H9 (cell line): ENCODE data around the gene ABCB11. TPM values are rescaled to one million over a fixed set of nuclear protein-coding genes. Genes with fewer than 3 reads are reported as not detected.

Experiments
- DNase-seq: peaks from one replicate; pipeline ENCODE4 v3.0.0-alpha.2; 2017
- H2AFZ ChIP-seq: one replicate; pipeline ENCODE4 v1.6.1; 2013; ENCODE audit warnings: mild to moderate bottlenecking, low read length, control low read depth, moderate library complexity
- H2AK5ac ChIP-seq: 2 replicates; pipeline ENCODE4 v1.6.1; 2013; ENCODE audit warnings: low read length, control low read depth, mixed read lengths; ENCODE audit not compliant: insufficient read length
- H2BK120ac ChIP-seq: one replicate; pipeline ENCODE4 v1.6.1; 2013; ENCODE audit warnings: low read depth, mild to moderate bottlenecking, low read length, control low read depth, inconsistent platforms; ENCODE audit not compliant: poor library complexity, severe bottlenecking
- H2BK12ac ChIP-seq: 2 replicates; pipeline ENCODE4 v1.6.1; 2013; ENCODE audit warnings: low read length, control low read depth, mixed read lengths, low read depth; ENCODE audit not compliant: insufficient read length
- H2BK15ac ChIP-seq: 2 replicates; pipeline ENCODE4 v1.6.1; 2013; ENCODE audit warnings: low read depth, low read length, control low read depth
- H2BK20ac ChIP-seq: one replicate; pipeline ENCODE4 v1.6.1; 2013; ENCODE audit warnings: low read depth, mild to moderate bottlenecking, low read length, control low read depth, inconsistent platforms; ENCODE audit not compliant: poor library complexity, severe bottlenecking
- H2BK5ac ChIP-seq: 2 replicates; pipeline ENCODE4 v1.6.1; 2013; ENCODE audit warnings: low read length, control low read depth, mixed read lengths; ENCODE audit not compliant: insufficient read length
- H3K14ac ChIP-seq: 2 replicates; pipeline ENCODE4 v1.6.1; 2013; ENCODE audit warnings: low read length, control low read depth; ENCODE audit not compliant: insufficient read depth
- H3K18ac ChIP-seq: 2 replicates; pipeline ENCODE4 v1.6.1; 2013; ENCODE audit warnings: low read depth, mild to moderate bottlenecking, mixed read lengths, low read length, control low read depth; ENCODE audit not compliant: insufficient read length
- H3K23ac ChIP-seq: 2 replicates; pipeline ENCODE4 v1.6.1; 2013; ENCODE audit warnings: low read length, control low read depth, mixed read lengths, low read depth; ENCODE audit not compliant: insufficient read length
- H3K23me2 ChIP-seq: 2 replicates; pipeline ENCODE4 v1.6.1; 2013; ENCODE audit warnings: low read depth, mild to moderate bottlenecking, mixed read lengths, low read length, control low read depth; ENCODE audit not compliant: insufficient read length, poor library complexity, severe bottlenecking
- H3K27ac ChIP-seq: 2 replicates; pipeline ENCODE4 v1.5.1; 2013; ENCODE audit warnings: low read length, control low read depth, mixed read lengths, low read depth; ENCODE audit not compliant: insufficient read length
- H3K27me3 ChIP-seq: 2 replicates; pipeline ENCODE4 v1.6.1; 2013; ENCODE audit warnings: low read length, control low read depth, inconsistent platforms; ENCODE audit not compliant: insufficient read depth
- H3K4ac ChIP-seq: 2 replicates; pipeline ENCODE4 v1.6.1; 2013; ENCODE audit warnings: low read depth, mild to moderate bottlenecking, control low read depth, inconsistent platforms, low read length, moderate library complexity
- H3K4me1 ChIP-seq: 2 replicates; pipeline ENCODE4 v1.6.1; 2013; ENCODE audit warnings: low read length, control low read depth, inconsistent platforms; ENCODE audit not compliant: insufficient read depth
- H3K4me2 ChIP-seq: 2 replicates; pipeline ENCODE4 v1.6.1; 2013; ENCODE audit warnings: low read length, control low read depth, mixed read lengths; ENCODE audit not compliant: insufficient read length, insufficient read depth
- H3K56ac ChIP-seq: 2 replicates; pipeline ENCODE4 v1.6.1; 2013; ENCODE audit warnings: low read depth, mild to moderate bottlenecking, mixed read lengths, low read length, control low read depth; ENCODE audit not compliant: insufficient read length
- H3K79me1 ChIP-seq: 2 replicates; pipeline ENCODE4 v1.6.1; 2013; ENCODE audit warnings: low read depth, mild to moderate bottlenecking, moderate library complexity, low read length, control low read depth, inconsistent platforms; ENCODE audit not compliant: insufficient read depth, poor library complexity, severe bottlenecking
- H3K79me2 ChIP-seq: 2 replicates; pipeline ENCODE4 v1.6.1; 2013; ENCODE audit warnings: low read length, control low read depth, inconsistent platforms; ENCODE audit not compliant: insufficient read depth
- H3K9ac ChIP-seq: 2 replicates; pipeline ENCODE4 v1.6.1; 2013; ENCODE audit warnings: low read length, control low read depth, mixed read lengths; ENCODE audit not compliant: insufficient read length; ENCODE audit errors: extremely low read depth
- H3K9me3 ChIP-seq: one replicate; pipeline ENCODE4 v1.6.1; 2013; ENCODE audit warnings: low read depth, low read length, inconsistent platforms; ENCODE audit not compliant: control insufficient read depth
- H3T11ph ChIP-seq: one replicate; pipeline ENCODE4 v1.6.1; 2013; ENCODE audit warnings: mild to moderate bottlenecking, low read length, control low read depth, inconsistent platforms
- H4K20me1 ChIP-seq: one replicate; pipeline ENCODE4 v1.6.1; 2013; ENCODE audit not compliant: control insufficient read depth, insufficient read length, insufficient read depth
- H4K5ac ChIP-seq: 2 replicates; pipeline ENCODE4 v1.6.1; 2013; ENCODE audit warnings: low read depth, mild to moderate bottlenecking, mixed read lengths, low read length, control low read depth; ENCODE audit not compliant: insufficient read length
- H4K8ac ChIP-seq: replicated peaks from 2 replicates; pipeline ENCODE4 v1.6.1; 2013; ENCODE audit warnings: low read length, control low read depth, mixed read lengths, low read depth; ENCODE audit not compliant: insufficient read length
- H4K91ac ChIP-seq: 2 replicates; pipeline ENCODE4 v1.6.1; 2013; ENCODE audit warnings: low read depth, mild to moderate bottlenecking, moderate library complexity, mixed read lengths, low read length, control low read depth; ENCODE audit not compliant: insufficient read length
- H3K27ac Mint-ChIP-seq, 3 experiments: 2 replicates in 2 of 3; 3 replicates in 1 of 3; pipeline ENCODE4 v1.8.0; 2020 to 2021; ENCODE audit warnings: mixed read lengths in 3 of 3, mild to moderate bottlenecking in 1 of 3, moderate library complexity in 1 of 3
- H3K27me3 Mint-ChIP-seq: 2 replicates; pipeline ENCODE4 v1.8.0; 2021; ENCODE audit warnings: low read depth, mild to moderate bottlenecking, moderate library complexity, mixed read lengths
- H3K36me3 Mint-ChIP-seq, 3 experiments: 2 replicates in 2 of 3; 3 replicates in 1 of 3; pipeline ENCODE4 v1.8.0; 2020 to 2021; ENCODE audit warnings: low read depth in 3 of 3, mixed read lengths in 3 of 3; ENCODE audit not compliant: insufficient read depth in 1 of 3
- H3K4me1 Mint-ChIP-seq, 2 experiments: 2 replicates each; pipeline ENCODE4 v1.8.0; 2020; ENCODE audit warnings: mixed read lengths in 2 of 2
- H3K4me3 Mint-ChIP-seq, 2 experiments: 2 replicates in 1 of 2; 3 replicates in 1 of 2; pipeline ENCODE4 v1.8.0; 2020 to 2021; ENCODE audit warnings: mild to moderate bottlenecking in 2 of 2, mixed read lengths in 2 of 2, moderate library complexity in 1 of 2
- H3K9me3 Mint-ChIP-seq, 2 experiments: 2 replicates in 1 of 2; 3 replicates in 1 of 2; pipeline ENCODE4 v1.8.0; 2020; ENCODE audit warnings: mild to moderate bottlenecking in 2 of 2, mixed read lengths in 2 of 2, moderate library complexity in 1 of 2
- CTCF ChIP-seq: fragments of 200-600 bp; sonication (generic); conservative IDR thresholded peaks from 3 replicates; pipeline ENCODE4 v1.8.0; 2021; ENCODE audit warnings: antibody characterized with exemption, mild to moderate bottlenecking
- WGBS: extraction: QIAGEN DNeasy Blood & Tissue Kit; methylation state at CpG from one replicate; pipeline ENCODE4 v1.1.7; 2013; ENCODE audit warnings: missing lambda C conversion rate, low lambda C conversion rate, mixed read lengths; ENCODE audit not compliant: insufficient read length; ENCODE audit errors: extremely low coverage; 5-methylcytosine and 5-hydroxymethylcytosine counted together
- total RNA-seq: library from RNA; stranded (reverse); gene quantifications from 2 replicates; pipeline ENCODE4 v1.2.1, GENCODE V29; 2021

The ABCB11 gene
- total RNA-seq, 1 experiment from 2014 or later = not detected

- no peak overlapping the region for H3K23ac ChIP-seq
- H2BK120ac ChIP-seq = no peak overlapping the region
- H4K91ac ChIP-seq = no peak overlapping the region
- no peak overlapping the region for H2BK5ac ChIP-seq
- no peak overlapping the region for H2BK20ac ChIP-seq
- H3T11ph ChIP-seq = no peak overlapping the region
- H3K18ac ChIP-seq = no peak overlapping the region
- H3K9me3 Mint-ChIP-seq = peaks cover 13 to 14% of the 10 kb centered on the region in 2 experiments
- H3K36me3 Mint-ChIP-seq = peaks cover 0 to 11% (median 0%) of the 10 kb centered on the region in 3 experiments; a peak in 1 of 7 replicates
- TF ChIP-seq CTCF = no peak
- peaks cover 2% of the 10 kb centered on the region for H3K27me3 Mint-ChIP-seq
- no peak overlapping the region for H2BK15ac ChIP-seq
- H3K79me2 ChIP-seq = no peaks in the 10 kb centered on the region
- no peak for DNase-seq
- H3K4me2 ChIP-seq = no peak overlapping the region
- H3K9me3 ChIP-seq = no peaks in the 10 kb centered on the region
- no peak overlapping the region for H2BK12ac ChIP-seq
- H3K56ac ChIP-seq = no peak overlapping the region
- no CpG with 5 or more reads among the region's 1 CpG for WGBS
- no peaks in the 10 kb centered on the region for H4K20me1 ChIP-seq
- H3K27me3 ChIP-seq = no peaks in the 10 kb centered on the region
- 0 out of 4 replicates have a peak, but pooled peaks cover 0 to 2% of the 10 kb centered on the region in 2 experiments for H3K4me1 Mint-ChIP-seq
- H3K9ac ChIP-seq = no peak overlapping the region
- no peak overlapping the region for H3K27ac Mint-ChIP-seq
- no peak overlapping the region for H2AFZ ChIP-seq
- H4K8ac ChIP-seq = no peak overlapping the region
- H2AK5ac ChIP-seq = no peak overlapping the region
- H3K4me1 ChIP-seq = no peaks in the 10 kb centered on the region
- H3K14ac ChIP-seq = no peak overlapping the region
- H3K23me2 ChIP-seq = no peaks in the 10 kb centered on the region
- H3K4ac ChIP-seq = no peak overlapping the region
- no peaks in the 10 kb centered on the region for H3K79me1 ChIP-seq
- H3K4me3 Mint-ChIP-seq = no peak overlapping the region
- no peak overlapping the region for H4K5ac ChIP-seq
- no peak overlapping the region for H3K27ac ChIP-seq
Measured at GRCh38 chr2:168952424-168952823, 78.7 kb downstream of the ABCB11 start.
